ENCODE results near the gene TRPV5.

GRCh38 chr7:142940966-142941535, 7.5 kb upstream of the TRPV5 start:
- TF ChIP-seq POLR2A (IDR thresholded peaks at IDR 0.05) (no peak), CTCF (IDR thresholded peaks at IDR 0.05) (no peak)

Data from transverse colon (tissue), 3 donors.